LNCaP clone FGC (cell line): Measurements from ENCODE around the gene IL17D.
A peak's percentile ranks its signal among the peaks of the same experiment; 100 is the strongest.
"Not testable (repeated sequence)": the region's sequence is repeated elsewhere in the genome, so short reads cannot be mapped to it uniquely, and the experiment has no call there.

Experiments
- DNase-seq: peaks from one replicate; pipeline ENCODE4 v3.0.0-alpha.2; 2011; ENCODE audit warnings: low read depth
- H3K4me3 ChIP-seq: 2 replicates; pipeline ENCODE4 v1.5.1; 2011; ENCODE audit warnings: mild to moderate bottlenecking, low read depth, low read length, control low read depth
- TF ChIP-seq, protein P1 (sequence below): IDR thresholded peaks from 2 replicates; pipeline ENCODE4 v1.5.1; 2012; ENCODE audit warnings: mild to moderate bottlenecking; ENCODE audit not compliant: control insufficient read depth, insufficient read depth; ENCODE audit errors: extremely low read depth

The IL17D gene

DNA sequence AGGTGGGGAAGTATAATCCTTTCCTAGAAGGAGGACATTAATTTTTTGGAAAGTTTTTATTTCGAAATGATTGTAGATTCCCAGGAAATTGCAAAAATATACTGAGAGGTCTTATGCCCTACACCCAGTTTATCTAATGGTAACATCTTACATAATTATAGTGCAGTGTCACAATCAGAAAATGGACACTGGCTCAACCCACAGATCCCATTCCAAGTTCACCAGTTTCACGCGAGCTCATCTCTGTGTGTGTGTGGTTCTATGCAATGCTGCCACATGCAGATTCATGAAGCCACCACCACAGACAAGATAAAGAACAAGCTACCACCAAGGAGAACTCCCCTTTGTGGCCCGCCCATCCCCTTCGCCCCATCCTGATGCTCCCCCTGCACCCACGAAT is 24.4 kb downstream of the IL17D start:
- no peak overlapping the region for H3K4me3 ChIP-seq
- TF ChIP-seq, protein P1, sequence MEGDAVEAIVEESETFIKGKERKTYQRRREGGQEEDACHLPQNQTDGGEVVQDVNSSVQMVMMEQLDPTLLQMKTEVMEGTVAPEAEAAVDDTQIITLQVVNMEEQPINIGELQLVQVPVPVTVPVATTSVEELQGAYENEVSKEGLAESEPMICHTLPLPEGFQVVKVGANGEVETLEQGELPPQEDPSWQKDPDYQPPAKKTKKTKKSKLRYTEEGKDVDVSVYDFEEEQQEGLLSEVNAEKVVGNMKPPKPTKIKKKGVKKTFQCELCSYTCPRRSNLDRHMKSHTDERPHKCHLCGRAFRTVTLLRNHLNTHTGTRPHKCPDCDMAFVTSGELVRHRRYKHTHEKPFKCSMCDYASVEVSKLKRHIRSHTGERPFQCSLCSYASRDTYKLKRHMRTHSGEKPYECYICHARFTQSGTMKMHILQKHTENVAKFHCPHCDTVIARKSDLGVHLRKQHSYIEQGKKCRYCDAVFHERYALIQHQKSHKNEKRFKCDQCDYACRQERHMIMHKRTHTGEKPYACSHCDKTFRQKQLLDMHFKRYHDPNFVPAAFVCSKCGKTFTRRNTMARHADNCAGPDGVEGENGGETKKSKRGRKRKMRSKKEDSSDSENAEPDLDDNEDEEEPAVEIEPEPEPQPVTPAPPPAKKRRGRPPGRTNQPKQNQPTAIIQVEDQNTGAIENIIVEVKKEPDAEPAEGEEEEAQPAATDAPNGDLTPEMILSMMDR, result no peak
- no peak for DNase-seq

DNA sequence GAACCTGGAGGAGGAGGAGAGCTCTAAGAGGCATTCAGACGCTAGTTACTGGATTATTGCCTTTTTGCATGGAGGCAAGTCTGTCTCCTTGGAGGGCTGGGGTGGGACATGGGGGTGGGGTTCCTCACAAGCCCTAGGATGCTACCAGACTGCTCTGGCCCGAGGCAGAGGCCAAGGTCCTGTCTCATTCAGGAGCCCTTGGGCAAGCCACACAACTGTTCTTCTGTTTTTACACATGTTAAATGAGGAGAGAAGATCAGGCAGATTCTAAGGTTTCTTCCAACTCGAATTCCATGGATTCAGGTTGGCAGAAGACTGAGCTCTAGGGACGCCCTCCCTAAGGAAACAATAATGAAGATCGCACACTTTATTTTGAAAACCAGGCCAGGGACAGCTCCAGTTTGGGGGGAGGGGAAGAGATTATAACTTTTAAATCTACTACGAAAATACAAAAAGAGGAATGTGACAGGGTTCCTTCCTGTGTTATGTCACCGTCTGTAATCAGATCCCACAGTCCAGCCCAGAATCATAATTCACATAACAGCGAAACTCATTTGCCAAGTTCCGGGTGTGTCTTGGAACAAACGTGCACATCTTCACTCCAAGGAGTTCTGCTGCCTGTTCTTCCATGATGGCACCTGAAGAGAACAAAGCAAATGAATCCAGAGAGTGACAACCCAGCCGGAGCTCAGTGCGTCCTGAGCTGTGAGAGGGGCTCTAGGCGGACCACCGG is 25.2 kb downstream of the IL17D start:
- no peak overlapping the region for H3K4me3 ChIP-seq
- peak; percentile 14 for DNase-seq
- TF ChIP-seq, protein P1, result no peak

DNA sequence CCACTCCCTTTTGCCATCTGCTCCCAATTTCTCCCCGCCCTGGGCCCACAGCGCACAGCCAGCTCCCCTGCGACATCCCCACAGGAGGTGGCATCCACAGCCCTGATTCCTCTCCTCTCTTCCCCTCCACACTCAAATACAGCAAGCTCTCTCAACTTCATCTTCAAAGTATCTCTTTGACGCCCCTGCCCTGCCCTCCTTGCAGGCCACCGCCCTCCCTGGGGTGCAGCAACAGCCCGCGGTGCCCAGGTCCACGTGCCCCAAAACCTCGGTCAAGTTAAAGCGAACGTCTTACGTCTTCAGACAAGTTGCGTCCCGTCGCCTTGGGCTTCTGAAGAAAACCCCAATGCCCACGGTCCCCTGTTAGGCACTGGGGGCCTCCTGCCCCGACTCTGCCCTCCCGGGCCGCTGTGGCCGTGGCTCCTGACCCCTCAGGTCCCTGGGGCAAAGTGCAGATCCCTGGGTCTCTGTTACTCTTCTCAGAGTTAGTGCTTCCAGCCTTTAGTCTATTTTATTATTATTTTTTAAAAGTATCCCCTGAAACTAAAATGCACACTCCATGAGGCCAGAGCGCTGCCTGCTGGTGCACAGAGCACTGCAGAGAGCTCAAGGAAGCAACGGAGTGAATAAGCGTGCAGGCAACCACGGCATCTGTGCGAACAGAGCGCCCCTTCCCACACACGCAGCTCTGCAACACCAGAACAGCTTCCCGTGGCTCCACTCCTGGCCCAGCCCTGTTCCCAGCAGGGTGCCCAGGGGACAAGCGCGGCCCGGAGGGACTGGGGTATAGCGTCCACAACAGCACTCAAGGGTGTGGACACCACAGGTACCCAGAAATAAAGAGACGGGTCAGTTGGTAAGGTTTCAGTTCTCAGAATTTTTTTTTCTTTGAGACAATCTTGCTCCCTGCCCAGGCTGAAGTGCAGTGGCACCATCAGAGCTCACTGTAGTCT is 26.4 kb downstream of the IL17D start:
- TF ChIP-seq, protein P1, result no peak
- no peak for DNase-seq
- no peak overlapping the region for H3K4me3 ChIP-seq

- DNase-seq, result no peak
- H3K4me3 ChIP-seq, result no peak overlapping the region
- TF ChIP-seq, protein P1, result no peak
Measured at GRCh38 chr13:20738616-20739015, 35.1 kb downstream of the IL17D start.

GRCh38 chr13:20740021-20740420 is 36.5 kb downstream of the IL17D start:
- TF ChIP-seq, protein P1, result no peak
- no peak overlapping the region for H3K4me3 ChIP-seq
- no peak for DNase-seq

DNA sequence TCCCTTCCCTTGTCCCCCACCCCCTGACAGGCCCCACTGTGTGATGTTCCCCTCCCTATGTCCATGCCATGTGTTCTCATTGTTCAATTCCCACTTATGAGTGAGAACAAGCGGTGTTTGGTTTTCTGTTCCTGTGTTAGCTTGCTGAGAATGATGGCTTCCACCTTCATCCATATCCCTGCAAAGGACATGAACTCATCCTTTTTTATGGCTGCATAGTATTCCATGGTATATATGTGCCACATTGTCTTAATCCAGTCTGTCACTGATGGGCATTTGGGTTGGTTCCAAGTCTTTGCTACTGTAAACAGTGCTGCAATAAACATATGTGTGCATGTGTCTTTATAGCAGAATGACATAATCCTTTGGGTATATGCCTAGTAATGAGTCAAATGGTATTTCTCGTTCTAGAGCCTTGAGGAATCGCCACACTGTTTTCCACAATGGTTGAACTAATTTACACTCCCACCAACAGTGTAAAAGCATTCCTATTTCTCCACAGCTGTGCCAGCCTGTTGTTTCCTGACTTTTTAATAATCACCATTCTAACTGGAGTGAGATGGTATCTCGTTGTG is 40.4 kb downstream of the IL17D start:
- not testable (repeated sequence) for H3K4me3 ChIP-seq
- DNase-seq, result peak; percentile 4

GRCh38 chr13:20749377-20749776 is 45.9 kb downstream of the IL17D start:
- DNase-seq, result no peak
- TF ChIP-seq, protein P1, result no peak
- H3K4me3 ChIP-seq, result no peak overlapping the region
